ENCODE results near the gene ACOXL.

Gene ACOXL

DNA sequence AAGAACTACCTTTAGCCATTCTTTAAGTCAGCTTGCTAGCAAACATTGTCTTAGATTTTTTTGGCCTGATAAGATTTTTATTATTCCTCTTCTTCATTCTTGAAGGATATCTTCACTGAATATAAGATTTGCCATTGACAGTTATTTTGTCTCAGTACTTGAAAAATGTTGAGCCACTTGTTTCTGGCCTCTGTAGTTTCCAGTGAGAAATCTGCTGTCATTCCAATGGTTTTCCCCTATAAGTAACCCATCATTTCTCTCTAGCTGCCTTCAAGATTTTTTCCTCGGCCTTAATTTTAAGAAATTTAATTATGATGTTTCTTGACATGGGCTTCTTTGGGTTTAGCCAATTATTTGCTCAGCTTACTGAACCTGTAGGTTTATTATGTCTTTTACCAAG lies 32.6 kb downstream of the ACOXL start:
- DNase-seq = no peak

DNA sequence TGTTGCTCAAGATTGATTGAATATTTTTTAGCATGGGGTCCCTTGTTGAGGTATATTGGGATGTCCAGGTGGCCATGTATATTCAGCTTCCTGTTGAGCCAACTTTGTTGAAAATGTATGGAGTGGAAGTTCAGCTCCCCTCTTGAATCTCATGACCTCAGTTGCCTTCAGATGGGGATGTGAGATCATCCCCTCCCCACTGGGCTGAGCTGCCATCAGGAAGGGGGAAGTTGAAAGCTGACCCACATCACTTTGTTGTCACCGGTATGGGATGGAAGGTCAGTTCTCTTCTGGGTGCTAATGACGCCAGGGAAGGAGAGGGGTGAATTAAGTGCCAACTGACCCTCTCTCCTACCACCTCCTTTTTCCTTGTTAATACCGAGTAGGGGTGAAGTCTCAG lies 33.9 kb downstream of the ACOXL start:
- no peak for DNase-seq

DNA sequence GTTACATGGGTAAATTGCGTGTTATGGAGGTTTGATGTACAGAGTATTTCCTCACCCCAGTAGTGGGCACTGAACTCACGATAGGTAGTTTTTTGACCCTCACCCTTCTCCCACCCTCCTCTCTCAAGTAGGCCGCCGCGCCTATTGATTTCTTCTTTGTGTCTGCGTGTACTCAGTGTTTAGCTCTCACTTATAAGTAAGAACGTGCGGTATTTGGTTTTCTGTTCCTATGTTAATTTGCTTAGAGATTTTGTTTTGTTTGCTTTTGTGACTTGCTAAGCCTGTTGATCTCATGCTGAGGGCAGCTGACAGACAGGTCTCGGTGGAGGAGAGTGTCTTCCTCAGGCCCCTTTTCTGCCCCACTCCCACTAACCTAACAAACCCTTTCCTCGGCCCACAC lies 36.2 kb downstream of the ACOXL start:
- DNase-seq = no peak

DNA sequence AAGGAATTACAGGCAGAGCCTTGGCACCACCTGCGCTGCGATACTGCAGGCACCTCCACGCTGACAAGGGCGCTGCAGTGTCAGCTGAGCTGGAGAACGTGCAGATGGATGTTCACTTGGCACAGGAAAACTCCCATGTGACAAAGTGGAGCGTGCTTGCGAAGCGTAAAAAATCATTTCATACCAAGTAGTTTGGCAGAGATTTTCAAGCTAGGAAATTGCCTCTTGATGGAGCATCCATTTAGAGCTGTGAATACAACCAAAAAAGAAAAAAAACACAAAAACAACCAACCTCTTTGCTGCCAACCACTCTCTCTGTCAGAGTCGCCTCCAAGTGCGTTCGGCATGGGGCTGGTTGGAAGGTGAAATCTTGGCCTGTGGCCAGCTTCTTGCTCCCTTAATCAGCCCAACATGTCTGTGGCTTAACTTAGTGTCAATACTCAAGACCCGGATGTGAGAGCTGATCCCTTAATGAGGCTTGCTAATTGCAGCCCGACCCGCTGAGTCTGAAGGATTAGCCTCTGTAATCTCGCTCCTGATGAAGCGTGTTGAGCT lies 38.1 kb downstream of the ACOXL start:
- no peak for DNase-seq

GRCh38 chr2:110770959-110771431 lies 38.6 kb downstream of the ACOXL start:
- no peak for DNase-seq

DNA sequence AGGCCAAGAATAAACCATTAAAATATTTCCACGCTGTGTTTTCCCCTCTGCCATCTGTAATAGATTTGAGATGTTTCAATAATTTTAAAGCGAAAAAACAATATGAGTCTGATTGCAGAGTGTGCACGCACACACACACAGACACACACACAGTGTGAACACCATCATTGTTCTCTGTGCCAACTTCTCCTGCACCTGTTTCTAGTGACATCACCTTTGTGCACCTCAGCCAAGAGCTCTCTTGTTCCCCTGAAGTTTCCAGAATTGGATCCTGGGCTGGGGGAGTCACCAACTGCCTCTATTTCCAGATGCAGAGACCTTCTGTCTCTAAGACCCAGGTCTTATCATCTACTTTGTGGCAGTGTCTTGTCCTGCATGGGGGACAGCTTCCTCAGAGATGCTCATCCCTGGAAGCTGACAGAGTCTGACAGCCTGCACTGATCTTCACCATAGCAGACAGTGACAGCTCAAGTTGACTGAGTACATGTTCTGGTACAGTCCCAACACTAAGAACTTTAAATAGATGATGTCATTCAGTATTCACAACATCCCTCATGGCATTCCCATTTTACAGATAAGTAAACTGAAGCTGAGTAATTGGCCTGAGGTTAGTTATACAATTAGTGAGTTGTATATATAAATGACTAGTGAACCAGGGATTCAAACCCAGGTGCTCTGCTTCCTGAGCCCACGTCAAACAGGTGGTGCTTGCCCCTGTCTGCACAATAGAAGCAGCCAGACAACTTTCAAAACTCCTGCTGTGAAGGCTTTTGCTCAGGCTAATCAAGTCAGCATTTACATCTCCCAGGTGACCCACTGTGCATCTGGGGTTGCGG lies 39.4 kb downstream of the ACOXL start:
- no peak for DNase-seq

DNA sequence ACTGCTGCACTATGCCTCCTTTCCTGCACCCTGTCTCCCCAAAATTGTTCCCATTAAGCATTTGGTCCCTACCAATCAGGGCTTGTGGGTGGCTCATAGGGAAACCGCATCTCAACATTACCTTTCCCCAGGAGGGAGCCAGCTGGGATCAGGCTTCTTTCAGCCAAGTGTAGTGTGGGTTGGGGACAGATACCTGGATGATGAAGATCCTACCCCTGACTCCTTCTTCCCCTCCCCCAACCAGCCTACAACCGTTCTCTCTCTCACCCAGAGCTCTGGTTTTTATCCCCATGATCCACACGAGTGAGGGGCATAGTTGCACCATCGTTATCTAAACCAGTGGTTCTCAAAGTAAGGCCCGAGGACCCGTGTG lies 40.0 kb downstream of the ACOXL start:
- no peak for DNase-seq

DNA sequence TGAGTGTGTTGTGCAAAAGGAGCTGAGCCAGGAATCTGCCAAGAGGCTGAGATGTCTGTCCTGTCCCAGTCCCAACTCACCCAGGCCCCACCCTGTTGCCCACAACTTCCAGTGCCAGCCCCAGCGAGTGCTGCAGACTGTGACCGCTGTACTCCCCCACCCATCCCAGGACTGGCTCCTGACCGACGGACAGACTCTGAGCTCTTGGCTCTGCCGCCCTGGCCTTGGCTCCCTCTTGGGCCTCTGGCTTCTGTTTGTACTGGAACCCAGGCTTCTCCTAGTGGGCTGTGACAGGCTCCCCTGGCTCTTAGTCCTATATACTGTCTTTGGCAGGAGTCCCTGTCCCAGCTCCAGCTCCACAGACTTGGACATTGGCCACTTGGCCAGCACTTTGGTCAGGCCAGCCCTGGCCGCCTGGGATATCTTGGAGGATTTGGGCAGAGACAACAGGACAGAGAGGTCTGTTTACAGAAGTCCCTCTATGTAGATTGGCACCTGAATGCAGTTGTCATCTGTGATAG lies 41.1 kb downstream of the ACOXL start:
- no peak for DNase-seq

GRCh38 chr2:110774701-110775100 lies 42.3 kb downstream of the ACOXL start:
- no peak for DNase-seq

DNA sequence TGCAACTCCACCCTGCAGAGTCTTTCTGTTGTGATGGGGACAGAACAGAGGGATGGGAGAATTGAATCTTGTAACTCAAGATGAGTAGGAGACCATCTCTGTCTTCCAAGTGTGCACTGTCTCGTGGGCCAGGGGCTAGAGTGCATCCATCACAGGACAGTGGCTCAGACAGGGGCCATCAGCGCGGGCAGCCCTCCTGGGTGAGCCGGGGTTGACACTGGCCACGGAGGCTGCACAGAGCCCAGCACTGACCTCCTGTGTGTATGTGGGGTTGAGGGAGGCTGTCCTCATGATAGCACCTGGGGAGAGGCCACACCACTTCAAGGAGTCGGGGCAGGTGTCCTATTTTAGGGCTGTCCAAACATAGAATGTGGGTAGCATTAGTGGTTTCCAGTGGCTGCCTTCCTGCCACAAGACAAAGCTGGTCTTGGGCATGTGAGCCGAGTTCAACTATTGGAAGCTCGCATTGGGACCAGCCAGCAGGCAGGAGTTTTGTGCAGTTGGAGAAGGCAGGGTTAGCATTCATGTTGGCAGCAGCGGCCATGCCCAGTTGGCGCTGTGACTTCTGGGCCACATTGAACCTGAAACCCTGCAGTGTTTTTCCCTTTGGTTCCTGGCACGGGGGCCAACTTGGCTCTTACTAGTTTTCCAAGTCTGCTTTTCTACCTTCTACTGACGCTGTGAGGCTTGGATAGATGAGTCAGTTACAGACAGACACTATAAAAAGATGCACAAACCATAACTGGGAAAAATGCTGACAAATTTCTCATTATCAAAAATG lies 45.3 kb downstream of the ACOXL start:
- no peak for DNase-seq

GRCh38 chr2:110780461-110780860 lies 48.1 kb downstream of the ACOXL start:
- DNase-seq = no peak

- DNase-seq = no peak
These were observed 51.0 kb downstream of the ACOXL start for GRCh38 chr2:110783196-110783873.

- no peak for DNase-seq
These were observed 51.8 kb downstream of the ACOXL start for GRCh38 chr2:110784047-110784631.

DNA sequence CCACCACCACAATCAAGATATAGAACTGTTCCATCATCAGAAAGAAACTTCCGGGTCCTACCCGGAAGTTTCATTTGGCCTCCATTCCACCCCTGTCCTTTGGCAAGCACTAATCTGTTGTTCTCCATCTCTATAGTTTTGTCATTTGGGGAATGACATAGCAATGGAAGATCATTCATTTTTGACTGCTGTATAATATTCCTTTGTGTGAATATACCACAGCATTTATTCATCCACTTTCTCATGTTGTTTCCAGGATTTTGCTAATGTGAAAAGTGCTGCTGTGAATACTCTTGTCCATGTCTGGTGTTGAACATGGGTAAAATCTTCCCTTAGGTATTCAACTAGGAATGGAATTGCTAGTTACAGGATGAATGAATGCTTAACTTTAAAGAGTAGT lies 53.1 kb downstream of the ACOXL start:
- DNase-seq = no peak

- DNase-seq = no peak
These were observed 56.6 kb downstream of the ACOXL start for GRCh38 chr2:110788976-110789375.

GRCh38 chr2:110789706-110790105 lies 57.3 kb downstream of the ACOXL start:
- no peak for DNase-seq

DNA sequence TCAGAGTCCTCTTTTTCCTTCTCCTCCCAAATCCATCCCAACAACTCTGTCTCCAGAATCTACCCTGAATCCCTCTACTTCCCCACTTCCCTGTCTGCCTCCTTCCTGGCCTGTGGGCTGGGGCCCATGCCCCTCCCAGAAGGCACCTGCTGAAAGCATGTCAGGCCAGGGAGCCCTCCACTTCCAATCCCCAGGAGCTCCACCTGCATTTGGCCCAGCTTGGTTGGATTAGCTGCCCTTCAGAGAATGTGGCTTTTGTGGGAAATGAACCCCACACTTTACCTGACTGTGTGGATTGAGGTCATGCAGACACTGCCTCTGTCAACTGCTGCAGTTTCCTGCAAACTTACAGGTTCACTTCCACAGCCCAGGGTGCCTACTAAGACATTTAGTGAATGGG lies 58.5 kb downstream of the ACOXL start:
- no peak for DNase-seq

DNA sequence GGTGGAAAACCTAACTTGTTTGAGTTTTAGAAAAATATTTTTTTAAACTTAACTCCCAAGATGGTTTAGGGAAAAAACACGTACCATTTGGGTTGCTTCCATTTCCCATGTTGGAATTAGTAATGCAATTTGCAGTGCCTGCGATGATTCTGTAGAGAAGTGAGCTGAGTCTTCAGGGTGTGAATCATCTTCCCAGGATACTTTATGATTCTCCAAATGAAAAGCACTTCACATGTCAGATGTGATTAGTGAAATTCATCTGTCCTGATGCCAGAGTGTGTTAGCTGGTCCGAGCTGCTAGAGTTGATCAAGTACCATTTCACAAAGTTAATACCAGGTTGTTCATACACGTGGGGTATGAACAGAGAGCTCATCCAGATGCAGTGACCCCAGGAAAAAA lies 59.1 kb downstream of the ACOXL start:
- DNase-seq = no peak

DNA sequence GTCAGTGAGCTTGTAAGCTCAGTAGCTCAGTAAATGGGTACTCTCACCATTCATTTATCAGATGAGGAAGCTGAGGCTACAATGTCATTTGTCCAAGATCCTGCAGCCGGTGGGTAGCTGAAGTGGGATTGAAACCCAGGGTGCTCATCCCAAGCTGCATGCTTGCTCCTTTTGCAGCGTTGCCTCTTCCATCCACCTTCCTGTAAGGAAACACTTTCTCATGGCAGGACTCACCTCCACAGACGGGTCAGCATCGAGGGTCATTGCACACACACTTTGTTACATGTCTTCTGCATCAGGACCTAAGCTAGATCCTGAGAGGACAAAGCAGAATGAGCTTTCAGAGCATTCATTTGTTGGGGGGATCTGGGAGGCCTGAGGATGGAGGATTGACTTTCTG lies 60.7 kb downstream of the ACOXL start:
- no peak for DNase-seq

DNA sequence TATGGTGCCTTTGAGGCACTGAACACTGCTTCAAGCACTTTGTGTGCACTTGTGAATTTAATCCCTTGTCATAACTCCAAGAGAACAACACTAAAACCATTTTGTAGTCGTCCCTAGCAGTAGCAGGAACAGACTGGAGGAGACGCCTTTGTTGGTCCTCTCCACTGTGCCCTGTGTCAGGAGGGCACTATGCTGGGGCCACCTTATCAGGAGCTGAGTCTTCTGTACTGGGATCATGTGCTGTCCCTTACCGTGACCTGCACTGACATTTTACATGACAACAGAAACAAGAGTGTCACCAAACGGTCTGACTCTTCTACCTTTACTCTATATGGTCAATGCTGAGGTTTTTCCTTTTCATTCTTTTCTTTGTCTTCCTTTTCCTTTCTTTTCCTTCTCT lies 62.0 kb downstream of the ACOXL start:
- no peak for DNase-seq

GRCh38 chr2:110794951-110795350 lies 62.6 kb downstream of the ACOXL start:
- DNase-seq = no peak

DNA sequence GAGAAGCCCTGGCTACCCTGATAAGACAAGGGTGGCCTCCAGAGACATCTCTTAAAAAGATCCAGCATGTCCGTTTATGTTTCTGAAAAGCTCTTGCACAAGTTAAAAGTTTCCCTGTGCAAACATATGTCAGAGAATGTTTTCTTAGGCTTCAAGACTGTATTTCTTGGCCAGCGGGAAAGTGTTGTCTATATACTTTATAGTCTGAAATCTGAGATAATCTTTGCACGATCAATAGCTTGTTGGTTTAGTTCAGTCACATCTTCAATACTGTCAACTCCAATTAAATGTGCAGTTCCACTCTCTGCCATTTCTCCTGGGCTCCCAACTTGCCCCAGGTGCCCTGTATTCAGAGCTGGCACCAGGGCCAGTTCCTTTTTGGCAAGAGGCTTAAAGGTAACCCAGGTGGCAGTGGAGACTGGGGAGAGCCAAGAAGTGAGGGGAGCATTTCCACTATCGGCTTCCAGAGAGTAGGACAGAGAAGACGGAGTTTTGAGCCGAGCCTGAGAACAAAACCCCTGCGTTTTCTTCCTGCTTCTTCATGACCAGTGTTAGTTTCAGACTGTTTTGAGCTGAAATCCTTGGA lies 64.4 kb downstream of the ACOXL start:
- DNase-seq = no peak
